DND-41 (cell line): Measurements from ENCODE around the gene PLXDC1.

Experiments used
- ATAC-seq: fragments of 200-7000 bp; cut with Tn5 transposase; 3 replicates; pipeline ENCODE4 v1.9.1; 2021; ENCODE audit warnings: low read depth; ENCODE audit not compliant: insufficient read depth
- DNase-seq: peaks from one replicate; pipeline ENCODE4 v3.0.0-alpha.2; 2020
- H2AFZ ChIP-seq: 2 replicates; pipeline ENCODE4 v1.6.0; 2012; ENCODE audit warnings: low read depth, low read length
- H3K27ac ChIP-seq: 2 replicates; pipeline ENCODE4 v1.5.1; 2012; ENCODE audit warnings: low read length, inconsistent platforms
- H3K27me3 ChIP-seq: fragments of 200-600 bp; sonication (generic); 2 replicates; pipeline ENCODE4 v1.6.0; 2012; ENCODE audit warnings: low read length, mild to moderate bottlenecking, inconsistent platforms; ENCODE audit not compliant: insufficient read depth, poor library complexity
- H3K36me3 ChIP-seq: 2 replicates; pipeline ENCODE4 v1.5.1; 2012; ENCODE audit warnings: low read length, inconsistent platforms; ENCODE audit not compliant: insufficient read depth
- H3K4me1 ChIP-seq: 2 replicates; pipeline ENCODE4 v1.5.1; 2012; ENCODE audit warnings: mild to moderate bottlenecking, low read length; ENCODE audit not compliant: insufficient read depth
- H3K4me2 ChIP-seq: 2 replicates; pipeline ENCODE4 v1.6.0; 2012; ENCODE audit warnings: mild to moderate bottlenecking, moderate library complexity, low read length, inconsistent platforms; ENCODE audit not compliant: insufficient read depth
- H3K4me3 ChIP-seq, 2 experiments: fragments of 200-600 bp in 1 of 2; shearing (Covaris generic) in 1 of 2; 2 replicates each; pipeline ENCODE4 v1.5.1; 2012 to 2016; ENCODE audit warnings: inconsistent platforms in 2 of 2, low read length in 2 of 2, mild to moderate bottlenecking in 2 of 2, low read depth in 1 of 2, moderate library complexity in 1 of 2
- H3K79me2 ChIP-seq: 2 replicates; pipeline ENCODE4 v1.6.0; 2012; ENCODE audit warnings: low read length, inconsistent platforms; ENCODE audit not compliant: insufficient read depth
- H3K9ac ChIP-seq: 2 replicates; pipeline ENCODE4 v1.6.0; 2012; ENCODE audit warnings: low read depth, mild to moderate bottlenecking, inconsistent platforms, low read length, moderate library complexity
- H3K9me3 ChIP-seq: 2 replicates; pipeline ENCODE4 v1.5.1; 2012; ENCODE audit warnings: low read length, moderate library complexity, mild to moderate bottlenecking, inconsistent platforms; ENCODE audit not compliant: insufficient read depth, severe bottlenecking
- H4K20me1 ChIP-seq: 2 replicates; pipeline ENCODE4 v1.6.0; 2012; ENCODE audit warnings: low read length; ENCODE audit not compliant: insufficient read depth
- EZH2 ChIP-seq: IDR thresholded peaks from 3 replicates; pipeline ENCODE4 v1.6.1; 2012; ENCODE audit warnings: borderline replicate concordance, low read depth, mild to moderate bottlenecking, moderate library complexity, low read length, inconsistent platforms; ENCODE audit not compliant: severe bottlenecking
- TF ChIP-seq, protein P1 (sequence below): IDR thresholded peaks from 2 replicates; pipeline ENCODE4 v1.5.1; 2012; ENCODE audit warnings: borderline replicate concordance, low read length, moderate library complexity, mild to moderate bottlenecking; ENCODE audit not compliant: poor library complexity, severe bottlenecking; ENCODE audit errors: extremely low read depth

Gene PLXDC1

DNA sequence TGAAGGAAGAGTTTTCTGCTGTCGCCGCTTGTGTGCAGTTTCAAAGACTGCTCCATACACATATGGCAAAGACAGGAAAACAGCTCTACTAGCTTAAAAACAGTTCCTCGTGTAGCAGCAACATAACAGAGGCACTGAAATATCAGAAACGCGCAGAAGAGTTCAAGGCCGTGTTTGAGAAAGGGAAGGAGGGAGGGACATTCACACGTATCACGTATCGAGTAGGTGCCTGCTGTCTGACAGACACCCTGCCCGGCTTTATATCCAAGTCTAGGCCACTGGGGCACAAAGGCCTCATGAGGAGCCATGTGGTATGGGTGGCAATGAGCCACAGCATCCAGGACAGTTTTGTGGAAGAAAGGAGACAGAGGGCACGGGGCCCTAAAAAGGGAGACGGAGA lies 50.3 kb downstream of the PLXDC1 start:
- no peaks in the 10 kb centered on the region for H3K27me3 ChIP-seq
- H4K20me1 ChIP-seq, result no peaks in the 10 kb centered on the region
- no peak overlapping the region for H3K27ac ChIP-seq
- no peaks in the 10 kb centered on the region for H3K9me3 ChIP-seq
- TF ChIP-seq EZH2, result no peak
- TF ChIP-seq, protein P1, sequence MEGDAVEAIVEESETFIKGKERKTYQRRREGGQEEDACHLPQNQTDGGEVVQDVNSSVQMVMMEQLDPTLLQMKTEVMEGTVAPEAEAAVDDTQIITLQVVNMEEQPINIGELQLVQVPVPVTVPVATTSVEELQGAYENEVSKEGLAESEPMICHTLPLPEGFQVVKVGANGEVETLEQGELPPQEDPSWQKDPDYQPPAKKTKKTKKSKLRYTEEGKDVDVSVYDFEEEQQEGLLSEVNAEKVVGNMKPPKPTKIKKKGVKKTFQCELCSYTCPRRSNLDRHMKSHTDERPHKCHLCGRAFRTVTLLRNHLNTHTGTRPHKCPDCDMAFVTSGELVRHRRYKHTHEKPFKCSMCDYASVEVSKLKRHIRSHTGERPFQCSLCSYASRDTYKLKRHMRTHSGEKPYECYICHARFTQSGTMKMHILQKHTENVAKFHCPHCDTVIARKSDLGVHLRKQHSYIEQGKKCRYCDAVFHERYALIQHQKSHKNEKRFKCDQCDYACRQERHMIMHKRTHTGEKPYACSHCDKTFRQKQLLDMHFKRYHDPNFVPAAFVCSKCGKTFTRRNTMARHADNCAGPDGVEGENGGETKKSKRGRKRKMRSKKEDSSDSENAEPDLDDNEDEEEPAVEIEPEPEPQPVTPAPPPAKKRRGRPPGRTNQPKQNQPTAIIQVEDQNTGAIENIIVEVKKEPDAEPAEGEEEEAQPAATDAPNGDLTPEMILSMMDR, result no peak
- DNase-seq, result no peak
- no peak for ATAC-seq
- no peak overlapping the region for H3K4me3 ChIP-seq
- H3K9ac ChIP-seq, result no peak overlapping the region
- H2AFZ ChIP-seq, result no peak overlapping the region
- no peaks in the 10 kb centered on the region for H3K79me2 ChIP-seq
- peaks cover 14% of the 10 kb centered on the region for H3K4me1 ChIP-seq
- H3K36me3 ChIP-seq, result no peaks in the 10 kb centered on the region
- no peak overlapping the region for H3K4me2 ChIP-seq

DNA sequence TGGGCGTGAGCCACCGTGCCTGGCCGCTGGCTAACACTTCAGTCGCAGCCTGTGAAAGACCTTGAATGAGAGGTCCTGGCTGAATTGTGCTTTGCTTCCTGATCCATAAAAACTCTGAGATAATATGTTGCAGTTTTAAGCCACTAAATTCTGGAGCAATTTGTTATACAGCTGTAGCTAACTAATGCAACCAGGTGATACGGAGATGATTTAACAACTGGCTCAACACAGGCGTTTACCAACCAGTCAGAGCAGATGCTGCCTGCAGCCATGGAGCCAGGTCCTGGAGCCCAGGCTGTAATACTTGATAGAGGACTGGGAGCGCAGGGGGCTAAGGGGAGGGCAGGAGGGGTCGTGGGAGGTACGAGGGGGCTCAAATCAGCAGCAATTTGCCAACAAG lies 50.9 kb downstream of the PLXDC1 start:
- no peak for ATAC-seq
- no peak overlapping the region for H3K9ac ChIP-seq
- H3K4me2 ChIP-seq, result no peak overlapping the region

DNA sequence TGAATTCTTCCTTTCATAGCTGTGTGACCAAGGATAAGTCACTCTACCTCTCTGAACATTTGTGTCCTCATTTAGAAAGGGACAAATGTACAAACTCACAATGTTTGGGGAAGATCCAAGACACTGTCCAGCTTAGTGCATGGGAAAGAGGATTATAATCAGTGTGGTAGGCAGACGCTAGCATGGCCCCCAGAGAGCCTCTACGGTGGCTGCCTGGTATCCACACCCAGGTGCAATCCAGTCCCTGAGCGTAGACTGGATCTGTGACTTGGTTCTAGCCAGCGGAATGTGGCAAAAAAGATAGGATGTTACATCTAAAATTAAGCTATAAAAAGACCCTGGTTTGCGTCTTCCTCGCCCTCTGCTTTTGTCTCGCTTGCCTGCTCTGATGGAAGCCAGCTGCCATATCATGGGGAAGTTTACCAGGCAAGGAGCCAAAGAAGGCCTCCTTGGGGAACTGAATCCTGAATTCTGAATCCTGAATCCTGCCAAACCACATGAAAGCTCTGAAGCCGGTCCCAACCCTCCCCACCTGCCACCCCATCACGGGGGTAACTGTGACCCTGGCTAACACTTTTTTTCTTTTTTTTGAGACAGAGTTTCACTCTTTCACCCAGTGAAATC lies 51.7 kb downstream of the PLXDC1 start:
- Histone ChIP-seq H3K79me2 (no peaks in the 10 kb centered on the region), H3K27ac (no peak overlapping the region), H3K4me1 (peaks cover 27% of the 10 kb centered on the region), H3K9ac (no peak overlapping the region), H3K9me3 (no peaks in the 10 kb centered on the region), H3K4me2 (no peak overlapping the region), H3K4me3 (no peak overlapping the region), H3K27me3 (no peaks in the 10 kb centered on the region), H3K36me3 (no peaks in the 10 kb centered on the region), H2AFZ (no peak overlapping the region), H4K20me1 (no peaks in the 10 kb centered on the region)
- no peak for ATAC-seq
- DNase-seq, result no peak
- TF ChIP-seq EZH2, result no peak
- TF ChIP-seq, protein P1, result no peak

More for the DNA sequence above, 50.9 kb downstream of the PLXDC1 start:
- Histone ChIP-seq H3K9me3 (no peaks in the 10 kb centered on the region), H3K36me3 (no peaks in the 10 kb centered on the region), H3K27ac (no peak overlapping the region), H4K20me1 (no peaks in the 10 kb centered on the region), H3K79me2 (no peaks in the 10 kb centered on the region), H3K4me1 (peaks cover 20% of the 10 kb centered on the region), H2AFZ (no peak overlapping the region), H3K4me3 (no peak overlapping the region), H3K27me3 (no peaks in the 10 kb centered on the region)
- TF ChIP-seq, protein P1, result no peak
- no peak for TF ChIP-seq EZH2
- no peak for DNase-seq
